H1 (cell line): Measurements from ENCODE around the gene FPGS. TPM values are rescaled to one million over a fixed set of nuclear protein-coding genes. Genes with fewer than 3 reads are reported as not detected.

ENCODE experiments used
- CTCF ChIA-PET: fragments of 300-600 bp; sonication (Branson Sonifier 250); formaldehyde crosslinking; loops from one replicate; lab custom pipeline; 2021; ENCODE audit not compliant: partially characterized antibody; lab: Charles Lee
- POLR2A ChIA-PET: fragments of 300-600 bp; sonication (Branson Sonifier 250); formaldehyde crosslinking; loops from one replicate; lab custom pipeline; 2021; ENCODE audit warnings: inconsistent platforms; ENCODE audit not compliant: partially characterized antibody; lab: Charles Lee
- DNase-seq, 2 experiments: peaks; one replicate each; pipeline versions ENCODE4 v3.0.0 to v3.0.0-alpha.2; 2010 to 2022; ENCODE audit warnings: low spot score in 2 of 2, low read depth in 1 of 2, mixed read lengths in 1 of 2
- FAIRE-seq: peaks from 2 replicates; lab custom pipeline; 2011; peaks lifted over from hg19 to GRCh38; lab: Jason Lieb, UNC
- H2AFZ ChIP-seq: 2 replicates; pipeline ENCODE4 v1.8.1; 2012; ENCODE audit warnings: low read length, inconsistent platforms
- H2AK5ac ChIP-seq: 2 replicates; pipeline ENCODE4 v1.6.1; 2013; ENCODE audit warnings: low read depth, low read length
- H2BK120ac ChIP-seq: replicated peaks from 2 replicates; pipeline ENCODE3; 2013; ENCODE audit warnings: low read depth, low read length, inconsistent platforms
- H2BK12ac ChIP-seq: 2 replicates; pipeline ENCODE4 v1.6.1; 2013; ENCODE audit warnings: low read depth, low read length
- H2BK15ac ChIP-seq: 2 replicates; pipeline ENCODE4 v1.6.1; 2013; ENCODE audit warnings: low read length
- H2BK20ac ChIP-seq: 2 replicates; pipeline ENCODE4 v1.6.1; 2013; ENCODE audit warnings: low read length
- H2BK5ac ChIP-seq: 2 replicates; pipeline ENCODE4 v1.6.1; 2013; ENCODE audit warnings: low read depth, low read length
- H3K14ac ChIP-seq: 2 replicates; pipeline ENCODE4 v1.6.1; 2013; ENCODE audit warnings: inconsistent platforms; ENCODE audit not compliant: insufficient read length
- H3K18ac ChIP-seq: 2 replicates; pipeline ENCODE4 v1.6.1; 2013; ENCODE audit warnings: low read length; ENCODE audit errors: extremely low read depth
- H3K23ac ChIP-seq: 2 replicates; pipeline ENCODE4 v1.6.1; 2013; ENCODE audit warnings: inconsistent platforms; ENCODE audit not compliant: insufficient read length
- H3K23me2 ChIP-seq: 2 replicates; pipeline ENCODE4 v1.6.1; 2013; ENCODE audit warnings: low read depth, low read length
- H3K27ac ChIP-seq: 2 replicates; pipeline ENCODE4 v1.6.1; 2011; ENCODE audit warnings: low read depth, low read length, inconsistent platforms
- H3K27me3 ChIP-seq, 4 experiments: replicated peaks in 1 of 4; 1 replicate in 1 of 4; 2 replicates in 3 of 4; pipeline versions ENCODE4 v1.6.1 to v1.8.1; 2011 to 2013; ENCODE audit warnings: low read length in 3 of 4, mild to moderate bottlenecking in 3 of 4, inconsistent platforms in 2 of 4, mixed read lengths in 2 of 4, moderate library complexity in 1 of 4; ENCODE audit not compliant: control insufficient read depth in 3 of 4, insufficient read depth in 3 of 4; ENCODE audit errors: extremely low read depth in 1 of 4
- H3K36me3 ChIP-seq, 4 experiments: 2 replicates each; pipeline versions ENCODE4 v1.6.1 to v1.8.1; 2011 to 2013; ENCODE audit warnings: mild to moderate bottlenecking in 4 of 4, low read length in 3 of 4, moderate library complexity in 2 of 4, control low read depth in 1 of 4, inconsistent platforms in 1 of 4; ENCODE audit not compliant: insufficient read depth in 4 of 4, control insufficient read depth in 2 of 4
- H3K4ac ChIP-seq: replicated peaks from 2 replicates; pipeline ENCODE3; 2013; ENCODE audit warnings: low read length, low read depth, mixed read lengths, inconsistent platforms; ENCODE audit not compliant: insufficient read length
- H3K4me1 ChIP-seq, 4 experiments: replicated peaks in 1 of 4; 1 replicate in 1 of 4; 2 replicates in 3 of 4; pipeline versions ENCODE4 v1.6.1 to v1.8.1; 2011 to 2013; ENCODE audit warnings: low read length in 3 of 4, inconsistent platforms in 2 of 4, mixed read lengths in 1 of 4; ENCODE audit not compliant: insufficient read depth in 4 of 4, control insufficient read depth in 3 of 4
- H3K4me2 ChIP-seq, 2 experiments: 2 replicates each; pipeline versions ENCODE4 v1.6.1 to v1.8.1; 2011 to 2013; ENCODE audit warnings: low read depth in 2 of 2, low read length in 2 of 2, control low read depth in 1 of 2, inconsistent platforms in 1 of 2, mild to moderate bottlenecking in 1 of 2; ENCODE audit not compliant: insufficient read depth in 1 of 2
- H3K4me3 ChIP-seq, 4 experiments: fragments of 200-600, 300-600 bp in 1 of 4; sonication (generic), shearing (Covaris generic), sonication (Bioruptor Twin) in 1 of 4; 2 replicates each; pipeline versions ENCODE4 v1.5.1 to v1.8.1; 2011 to 2016; ENCODE audit warnings: low read length in 4 of 4, low read depth in 3 of 4, control low read depth in 2 of 4, inconsistent platforms in 2 of 4, mild to moderate bottlenecking in 2 of 4, mixed read lengths in 1 of 4, moderate library complexity in 1 of 4; ENCODE audit not compliant: insufficient read depth in 2 of 4; ENCODE audit errors: extremely low read depth in 1 of 4
- H3K56ac ChIP-seq: replicated peaks from 2 replicates; pipeline ENCODE3; 2013; ENCODE audit warnings: low read depth, mild to moderate bottlenecking, mixed read lengths, low read length, inconsistent platforms; ENCODE audit not compliant: insufficient read length
- H3K79me1 ChIP-seq: 2 replicates; pipeline ENCODE4 v1.6.1; 2013; ENCODE audit warnings: low read depth, low read length, control low read depth
- H3K79me2 ChIP-seq, 2 experiments: 2 replicates each; pipeline versions ENCODE4 v1.6.1 to v1.8.1; 2012 to 2013; ENCODE audit warnings: low read length in 2 of 2, mild to moderate bottlenecking in 2 of 2, inconsistent platforms in 1 of 2; ENCODE audit not compliant: insufficient read depth in 2 of 2, control insufficient read depth in 1 of 2
- H3K9ac ChIP-seq, 4 experiments: replicated peaks in 1 of 4; 1 replicate in 1 of 4; 2 replicates in 3 of 4; pipeline versions ENCODE4 v1.6.1 to v1.8.1; 2011 to 2013; ENCODE audit warnings: low read depth in 3 of 4, low read length in 3 of 4, control low read depth in 2 of 4, mild to moderate bottlenecking in 2 of 4, moderate library complexity in 2 of 4, inconsistent platforms in 1 of 4; ENCODE audit errors: extremely low read depth in 1 of 4
- H3K9me3 ChIP-seq, 2 experiments: 2 replicates each; pipeline versions ENCODE4 v1.6.1 to v1.8.1; 2012 to 2013; ENCODE audit warnings: mild to moderate bottlenecking in 2 of 2, moderate library complexity in 2 of 2, control low read depth in 1 of 2, inconsistent platforms in 1 of 2, low read depth in 1 of 2, low read length in 1 of 2, mixed read lengths in 1 of 2; ENCODE audit not compliant: insufficient read depth in 2 of 2
- H4K20me1 ChIP-seq, 2 experiments: replicated peaks in 1 of 2; 2 replicates each; pipeline versions ENCODE3 to v1.8.1; 2011 to 2013; ENCODE audit warnings: inconsistent platforms in 2 of 2, low read length in 2 of 2, mild to moderate bottlenecking in 1 of 2; ENCODE audit not compliant: insufficient read depth in 2 of 2, control insufficient read depth in 1 of 2
- H4K5ac ChIP-seq: 2 replicates; pipeline ENCODE4 v1.6.1; 2013; ENCODE audit warnings: low read length, low read depth, mixed read lengths, inconsistent platforms; ENCODE audit not compliant: insufficient read length
- H4K8ac ChIP-seq: 2 replicates; pipeline ENCODE4 v1.8.0; 2013; ENCODE audit warnings: mild to moderate bottlenecking, moderate library complexity, low read length, inconsistent platforms; ENCODE audit not compliant: insufficient read depth; ENCODE audit errors: extremely low read depth
- H4K91ac ChIP-seq: replicated peaks from 2 replicates; pipeline ENCODE3; 2013; ENCODE audit warnings: low read length, mixed read lengths, inconsistent platforms; ENCODE audit not compliant: insufficient read length
- CBX5 ChIP-seq: fragments of 300-800, 300-1000 bp; sonication (generic); IDR thresholded peaks from 2 replicates; pipeline ENCODE4 v1.7.1; 2016; ENCODE audit warnings: antibody characterized with exemption, low read length, low read depth
- E2F6 ChIP-seq: IDR thresholded peaks from 2 replicates; pipeline ENCODE4 v1.6.1; 2012; ENCODE audit warnings: inconsistent platforms
- JUN ChIP-seq: IDR thresholded peaks from 2 replicates; pipeline ENCODE4 v1.6.1; 2011; ENCODE audit warnings: low read depth, mild to moderate bottlenecking, improper control_type of control experiment, low read length
- KDM5A ChIP-seq: fragments of 200-600 bp; IDR thresholded peaks from 2 replicates; pipeline ENCODE4 v1.7.1; 2012; ENCODE audit warnings: mild to moderate bottlenecking, low read length, inconsistent platforms, mixed read lengths
- POU5F1 ChIP-seq: IDR thresholded peaks from 2 replicates; pipeline ENCODE4 v1.6.1; 2011; ENCODE audit warnings: low read depth, mild to moderate bottlenecking, low read length, moderate library complexity
- SP1 ChIP-seq: IDR thresholded peaks from 2 replicates; pipeline ENCODE4 v1.6.1; 2011; ENCODE audit warnings: low read depth, low read length
- TCF12 ChIP-seq: IDR thresholded peaks from 2 replicates; pipeline ENCODE4 v1.6.1; 2011; ENCODE audit warnings: low read depth, mild to moderate bottlenecking, low read length
- WGBS, 2 experiments: shearing (Covaris generic) in 1 of 2; methylation state at CpG; one replicate each; pipeline versions ENCODE4 v1.1.6 to v1.1.7; 2013 to 2015; ENCODE audit warnings: low lambda C conversion rate in 2 of 2, mixed read lengths in 2 of 2, inconsistent platforms in 1 of 2, low coverage in 1 of 2, missing lambda C conversion rate in 1 of 2; ENCODE audit not compliant: insufficient replicate concordance in 2 of 2, insufficient coverage in 1 of 2, insufficient read length in 1 of 2; ENCODE audit errors: extremely low coverage in 1 of 2, missing lambda C conversion rate in 1 of 2; 5-methylcytosine and 5-hydroxymethylcytosine counted together
- polyA plus RNA-seq, 7 experiments: library from polyadenylated mRNA; depleted of rRNA in 3 of 7; stranded (reverse) in 5 of 7; unstranded in 2 of 7; fragments of >200 nt in 5 of 7; fragments of 200-250 nt in 2 of 7; gene quantifications; 1 replicate in 5 of 7; 2 replicates in 1 of 7; 4 replicates in 1 of 7; pipeline versions ENCODE4 v1.2.1 to v1.2.3, GENCODE V29; 2011 to 2013; ENCODE audit warnings: missing spikeins in 2 of 7, mixed read lengths in 2 of 7
- total RNA-seq: library from RNA; stranded (reverse); fragmentation: NEBNext Ultra II Directional; extraction: Animal tissue kit (Norgen Biotek cat#: 25700); gene quantifications from 2 replicates; pipeline ENCODE4 v1.2.1, GENCODE V29; 2021

The FPGS gene
- total and polyA plus RNA-seq, 2 of the 8 experiments (the other 6 are each of a cell fraction or from before 2014, with no cell fraction given), result 62.4 to 83.0 TPM

DNA sequence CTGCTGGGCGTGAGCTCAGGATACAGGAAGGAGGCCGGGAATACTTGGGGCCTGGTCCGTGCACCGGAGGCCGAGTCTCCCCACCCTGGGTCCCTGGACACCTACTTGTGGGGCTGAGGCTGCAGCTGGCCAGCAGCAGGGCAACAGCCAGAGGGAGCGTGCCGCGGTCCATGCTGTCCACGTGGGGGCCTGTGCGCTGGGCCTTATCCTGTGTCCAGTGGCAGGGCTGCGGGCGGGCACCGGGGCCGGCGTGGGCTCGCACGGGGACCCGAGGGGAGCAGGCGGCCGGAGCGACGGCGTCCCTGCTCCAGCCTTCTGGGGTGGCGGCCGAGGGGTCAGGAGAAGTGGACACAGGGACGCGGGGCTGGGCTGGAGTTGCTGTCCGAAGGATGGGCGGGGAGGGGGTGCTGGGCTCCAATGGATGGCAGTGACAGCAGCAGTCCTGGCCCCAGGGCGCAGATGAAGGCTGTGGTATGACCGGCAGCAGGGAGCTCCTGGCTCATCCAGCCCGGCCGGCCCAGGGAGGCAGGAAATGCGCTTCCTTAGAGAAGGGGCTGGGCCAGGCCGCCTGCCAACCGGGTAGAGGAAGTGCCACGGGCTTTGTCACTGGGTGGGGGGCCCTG lies 51.6 kb downstream of the FPGS start, which contains the start of gene ENG:
ENG (minus strand) TSS at position 475 of the 623 bp plus-strand sequence; CDS start at position 172, 303 bp downstream.
- peak within 1 kb of the TSS in 1 of 2 experiments; percentile 17; a peak in 1 of 4 replicates for H3K4me2 ChIP-seq
- H3K4me1 ChIP-seq, result peaks cover 0 to 10% (median 6%) of the 10 kb centered on the region in 4 experiments; a peak in 5 of 7 replicates
- no peak within 1 kb of the TSS for H3K23ac ChIP-seq
- DNase-seq (no peak), FAIRE-seq (no peak)
- no peak within 1 kb of the TSS for H4K5ac ChIP-seq
- H3K9me3 ChIP-seq, result no peaks in the 10 kb centered on the region
- H4K20me1 ChIP-seq, result no peaks in the 10 kb centered on the region
- H2BK20ac ChIP-seq, result peak within 1 kb of the TSS; percentile 62; the same call in 1 of the 2 replicates
- H3K27me3 ChIP-seq, result no peaks in the 10 kb centered on the region
- no peak within 1 kb of the TSS for H3K14ac ChIP-seq
- H2BK15ac ChIP-seq, result peak within 1 kb of the TSS; percentile 81; the same call in 1 of the 2 replicates
- no peak within 1 kb of the TSS for H3K9ac ChIP-seq
- H3K79me1 ChIP-seq, result no peaks in the 10 kb centered on the region
- no peak within 1 kb of the TSS for H3K4ac ChIP-seq
- no peak within 1 kb of the TSS for H3K56ac ChIP-seq
- no peak within 1 kb of the TSS for H2AFZ ChIP-seq
- H3K23me2 ChIP-seq, result no peaks in the 10 kb centered on the region; the same call in 1 of the 2 replicates
- WGBS, 2 experiments, result 70% methylated on average over 14 of the region's 37 CpGs; no CpG with 5 or more reads in 1 of the 2 experiments
- peak within 1 kb of the TSS; percentile 60; the same call in 1 of the 2 replicates for H2BK5ac ChIP-seq
- H3K36me3 ChIP-seq, result no peaks in the 10 kb centered on the region
- H4K91ac ChIP-seq, result peak within 1 kb of the TSS; percentile 15
- POLR2A ChIA-PET, result interaction anchor here (0.8 to 3.2 kb wide), 12 partner anchors 9 to 65 kb away, joined by 3 to 16 read pairs (median 4); no protein-coding TSS in a partner anchor
- no peak within 1 kb of the TSS for H2BK120ac ChIP-seq
- H3K18ac ChIP-seq, result peak within 1 kb of the TSS; percentile 32
- no peak within 1 kb of the TSS for H3K27ac ChIP-seq
- CTCF ChIA-PET, result interaction anchor here (0.8 to 6.6 kb wide), 20 partner anchors 8 to 109 kb away, joined by 3 to 50 read pairs (median 4); no protein-coding TSS in a partner anchor
- H3K79me2 ChIP-seq, result no peaks in the 10 kb centered on the region
- H2AK5ac ChIP-seq, result no peak within 1 kb of the TSS; the same call in 1 of the 2 replicates
- peak within 1 kb of the TSS; percentile 81 for H4K8ac ChIP-seq
- H2BK12ac ChIP-seq, result peak within 1 kb of the TSS; percentile 92; the same call in 1 of the 2 replicates
- H3K4me3 ChIP-seq, result no peak within 1 kb of the TSS
- TF ChIP-seq SP1 (no peak), E2F6 (no peak), CBX5 (no peak), POU5F1 (no peak), KDM5A (no peak), JUN (no peak), TCF12 (no peak)
